Right cardiac atrium (tissue), 5 donors: ENCODE measurements around the gene DSCAML1. TPM values are rescaled to one million over a fixed set of nuclear protein-coding genes. Genes with fewer than 3 reads are reported as not detected.
A peak's percentile ranks its signal among the peaks of the same experiment; 100 is the strongest.
"Not testable (repeated sequence)": the region's sequence is repeated elsewhere in the genome, so short reads cannot be mapped to it uniquely, and the experiment has no call there.

Experiments used
- ATAC-seq, 2 donors: fragments of 200-7000 bp; cut with Tn5 transposase; one replicate each; pipeline versions ENCODE4 v1.8.0 to v1.9.1; 2020; ENCODE audit warnings: moderate library complexity in 2 of 2, mild to moderate bottlenecking in 1 of 2
- DNase-seq, 3 donors: peaks; one replicate each; pipeline ENCODE4 v3.0.0-alpha.2; 2020
- H3K27ac ChIP-seq: one replicate; pipeline ENCODE4 v1.5.1; 2013; ENCODE audit warnings: mild to moderate bottlenecking, low read length, control low read depth, moderate library complexity
- H3K27me3 ChIP-seq: one replicate; pipeline ENCODE4 v1.6.1; 2013; ENCODE audit not compliant: control insufficient read depth, insufficient read depth
- H3K4me1 ChIP-seq: one replicate; pipeline ENCODE4 v1.6.1; 2013; ENCODE audit warnings: low read length; ENCODE audit not compliant: control insufficient read depth, insufficient read depth
- H3K4me3 ChIP-seq: one replicate; pipeline ENCODE4 v1.5.1; 2013; ENCODE audit warnings: low read length, control low read depth
- H3K9me3 ChIP-seq: one replicate; pipeline ENCODE4 v1.6.1; 2013; ENCODE audit warnings: low read length; ENCODE audit not compliant: control insufficient read depth
- WGBS: extraction: QIAGEN DNeasy Blood & Tissue Kit; methylation state at CpG from one replicate; pipeline ENCODE4 v1.1.7; 2013; 5-methylcytosine and 5-hydroxymethylcytosine counted together
- intact Hi-C, 4 donors: fragments of 100-400 bp; cut with DNase I; formaldehyde crosslinking; loops; one replicate each; pipeline versions ENCODE4 v1.11.0 to v1.14.0; 2022 to 2023
- polyA plus RNA-seq: library from polyadenylated mRNA; stranded (reverse); fragments of 200-250 nt; gene quantifications from one replicate; pipeline ENCODE4 v1.2.3, GENCODE V29; 2013
- total RNA-seq, 4 donors: library from RNA; stranded (reverse); fragmentation: NEBNext Ultra II Directional; extraction: Animal tissue kit (Norgen Biotek cat#: 25700); gene quantifications; one replicate each; pipeline ENCODE4 v1.2.1, GENCODE V29; 2021
- donor health status: healthy with polysubstance abuse.
- donor health status: DM: no; HTN: yes; CAD: no.
- donor health status: DM: no; HTN: no; CAD: no.
- donor health status: DM: no; HTN: yes; CAD: no; lungs with severe emphysema.
- donor health status: DM: yes; HTN: yes; CAD: no.

The DSCAML1 gene
- total and polyA plus RNA-seq, 5 donors: 0.45 to 1.4 (median 0.96) TPM

DNA sequence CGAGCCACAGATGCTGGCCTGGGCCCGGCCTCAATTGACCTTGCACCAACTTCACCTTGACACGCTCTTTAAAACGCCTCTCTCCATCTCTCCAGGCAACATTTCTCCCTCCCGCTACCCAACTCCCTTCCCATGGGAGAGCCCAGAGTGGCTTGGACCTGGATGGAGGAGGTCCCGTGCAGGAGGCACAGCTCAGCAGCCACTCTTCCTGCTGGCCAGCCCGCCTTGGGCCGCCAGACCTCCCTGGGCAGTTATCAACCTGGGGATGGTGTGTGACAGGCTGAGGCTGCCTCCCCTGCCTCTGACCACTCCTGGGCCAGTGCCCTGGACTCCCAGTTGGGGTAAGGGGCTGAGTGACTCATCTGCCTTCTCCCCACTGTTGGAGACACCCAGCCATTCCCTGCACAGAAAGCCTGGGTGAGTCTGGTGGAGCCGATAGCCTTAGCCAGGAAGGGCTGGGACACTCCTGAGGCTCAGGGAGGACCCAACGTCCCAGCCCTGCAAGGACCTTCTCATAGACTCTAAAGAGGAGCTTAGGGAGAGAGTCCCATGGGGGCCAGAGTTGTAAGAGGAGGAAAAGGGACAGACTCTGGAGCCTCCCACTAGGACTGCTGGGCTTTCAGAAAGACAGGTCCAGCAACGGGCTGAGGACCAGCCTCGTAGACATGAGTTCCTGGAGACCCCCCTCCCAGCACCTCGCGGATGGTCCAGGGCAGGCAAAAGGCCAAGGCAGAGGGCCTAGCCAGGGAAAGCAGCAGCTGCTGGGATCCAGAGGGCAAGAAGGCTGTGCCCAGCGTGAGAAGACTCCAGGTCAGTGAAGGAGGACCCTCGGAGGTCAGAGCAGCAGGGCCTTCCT is 337.7 kb downstream of the DSCAML1 start:
- DNase-seq: no peak
- Histone ChIP-seq H3K4me1 (no peaks in the 10 kb centered on the region), H3K27me3 (no peaks in the 10 kb centered on the region), H3K27ac (no peak overlapping the region), H3K4me3 (no peak overlapping the region), H3K9me3 (no peaks in the 10 kb centered on the region)
- no peak for ATAC-seq
- WGBS: 82% methylated on average over 16 of the region's 16 CpGs
- intact Hi-C loops: no loop called here

GRCh38 chr11:117458275-117459122 is 338.5 kb downstream of the DSCAML1 start:
- no peaks in the 10 kb centered on the region for H3K27me3 ChIP-seq
- no peaks in the 10 kb centered on the region for H3K4me1 ChIP-seq
- H3K9me3 ChIP-seq: no peaks in the 10 kb centered on the region
- ATAC-seq (no peak), DNase-seq (no peak)
- no peak overlapping the region for H3K27ac ChIP-seq
- WGBS: 94% methylated on average over 22 of the region's 22 CpGs
- H3K4me3 ChIP-seq: no peak overlapping the region
- intact Hi-C loops: no loop called here

DNA sequence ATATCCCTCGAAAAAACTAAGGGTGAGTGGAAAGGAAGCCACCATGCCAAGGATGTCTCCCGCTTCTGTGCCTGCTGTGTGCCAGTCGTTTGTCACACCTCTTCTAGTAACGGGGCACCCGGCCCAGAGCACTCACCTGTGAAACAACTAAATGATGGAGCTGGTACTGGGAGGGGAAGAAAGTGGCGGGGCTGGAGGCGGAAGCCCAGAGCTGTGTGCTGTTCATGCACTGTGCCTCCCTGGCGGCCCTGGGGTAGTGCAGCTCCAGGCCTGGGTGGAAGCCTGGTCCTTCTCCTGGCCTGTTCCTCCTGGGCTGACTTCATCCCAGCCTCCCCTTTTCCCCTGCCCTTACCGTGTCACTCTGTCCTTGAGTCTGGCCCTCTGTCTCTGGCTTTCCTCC is 339.2 kb downstream of the DSCAML1 start:
- 87% methylated on average over 9 of the region's 9 CpGs for WGBS
- intact Hi-C loops: no loop called here
- Histone ChIP-seq H3K27me3 (no peaks in the 10 kb centered on the region), H3K27ac (no peak overlapping the region), H3K4me1 (no peaks in the 10 kb centered on the region), H3K9me3 (no peaks in the 10 kb centered on the region), H3K4me3 (no peak overlapping the region)
- ATAC-seq: peak in 1 of 2 donors; percentile 12
- DNase-seq: no peak

- no peak overlapping the region for H3K4me3 ChIP-seq
These were observed 339.8 kb downstream of the DSCAML1 start for GRCh38 chr11:117457031-117457785.

GRCh38 chr11:117456721-117457029 is 340.3 kb downstream of the DSCAML1 start:
- WGBS: 92% methylated on average over 8 of the region's 8 CpGs
- intact Hi-C loops, H3K4me3 ChIP-seq, ATAC-seq, H3K9me3 ChIP-seq, H3K27ac ChIP-seq, H3K27me3 ChIP-seq, DNase-seq, H3K4me1 ChIP-seq: not testable (repeated sequence)

More at GRCh38 chr11:117457031-117457785, 339.8 kb downstream of the DSCAML1 start:
- no peak for DNase-seq
- Histone ChIP-seq H3K27ac (no peak overlapping the region), H3K27me3 (no peaks in the 10 kb centered on the region), H3K9me3 (no peaks in the 10 kb centered on the region), H3K4me1 (no peaks in the 10 kb centered on the region)
- 88% methylated on average over 15 of the region's 15 CpGs for WGBS
- intact Hi-C loops: no loop called here
- no peak for ATAC-seq

- Histone ChIP-seq H3K9me3 (no peaks in the 10 kb centered on the region), H3K4me3 (no peak overlapping the region), H3K27ac (no peak overlapping the region), H3K4me1 (no peaks in the 10 kb centered on the region), H3K27me3 (no peaks in the 10 kb centered on the region)
- no peak for ATAC-seq
- WGBS: 86% methylated on average over 7 of the region's 7 CpGs
- DNase-seq: no peak
- intact Hi-C loops: no loop called here
These were observed 340.8 kb downstream of the DSCAML1 start for GRCh38 chr11:117456027-117456720.

- no peak for DNase-seq
- H3K4me3 ChIP-seq: no peak overlapping the region
- H3K4me1 ChIP-seq: no peaks in the 10 kb centered on the region
- intact Hi-C loops: no loop called here
- H3K27ac ChIP-seq: no peak overlapping the region
- WGBS: 81% methylated on average over 1 of the region's 1 CpG
- ATAC-seq: no peak
- H3K27me3 ChIP-seq: no peaks in the 10 kb centered on the region
- no peaks in the 10 kb centered on the region for H3K9me3 ChIP-seq
These were observed 342.5 kb downstream of the DSCAML1 start for GRCh38 chr11:117454564-117454917.

- ATAC-seq: no peak
- Histone ChIP-seq H3K27ac (no peak overlapping the region), H3K4me1 (no peaks in the 10 kb centered on the region), H3K4me3 (no peak overlapping the region), H3K27me3 (no peaks in the 10 kb centered on the region), H3K9me3 (no peaks in the 10 kb centered on the region)
- intact Hi-C loops: no loop called here
- DNase-seq: no peak
- WGBS: 96% methylated on average over 6 of the region's 6 CpGs
These were observed 343.0 kb downstream of the DSCAML1 start for GRCh38 chr11:117453886-117454563.

GRCh38 chr11:117449111-117449693 is 347.8 kb downstream of the DSCAML1 start:
- ATAC-seq: no peak
- intact Hi-C loops: no loop called here
- H3K4me3 ChIP-seq: no peak overlapping the region

More at GRCh38 chr11:117449111-117449693, 347.8 kb downstream of the DSCAML1 start:
- H3K4me1 ChIP-seq: no peaks in the 10 kb centered on the region
- 88% methylated on average over 9 of the region's 9 CpGs for WGBS
- no peak overlapping the region for H3K27ac ChIP-seq
- no peak for DNase-seq
- H3K9me3 ChIP-seq: no peaks in the 10 kb centered on the region
- no peaks in the 10 kb centered on the region for H3K27me3 ChIP-seq
